AML-193 (cell line): ENCODE results near the gene MYO18A.
"Not testable (repeated sequence)": the region's sequence is repeated elsewhere in the genome, so short reads cannot be mapped to it uniquely, and the experiment has no call there.

ENCODE experiments used
- DNase-seq, 2 experiments: peaks; one replicate each; lab custom pipeline; 2025; lab: John Stamatoyannopoulos, UW

The MYO18A gene

GRCh38 chr17:29103341-29103740 lies 76.9 kb downstream of the MYO18A start:
- DNase-seq = no peak

- no peak for DNase-seq
Observed at GRCh38 chr17:29102741-29103181, 77.4 kb downstream of the MYO18A start.

- no peak for DNase-seq
Observed at GRCh38 chr17:29102046-29102445, 78.2 kb downstream of the MYO18A start.

- DNase-seq = no peak
Observed at GRCh38 chr17:29100296-29100695, 79.9 kb downstream of the MYO18A start.

- DNase-seq = no peak
Observed at GRCh38 chr17:29099527-29099926, 80.7 kb downstream of the MYO18A start.

- no peak for DNase-seq
Observed at GRCh38 chr17:29096094-29096493, 84.1 kb downstream of the MYO18A start.

GRCh38 chr17:29095439-29095838 lies 84.8 kb downstream of the MYO18A start:
- DNase-seq = no peak

GRCh38 chr17:29094101-29094708 lies 86.0 kb downstream of the MYO18A start:
- DNase-seq = no peak

GRCh38 chr17:29093090-29093871 lies 86.9 kb downstream of the MYO18A start:
- no peak for DNase-seq

- no peak for DNase-seq
Observed at GRCh38 chr17:29091606-29092289, 88.5 kb downstream of the MYO18A start.

- no peak for DNase-seq
Observed at GRCh38 chr17:29090750-29091605, 89.2 kb downstream of the MYO18A start.

GRCh38 chr17:29090108-29090507 lies 90.1 kb downstream of the MYO18A start:
- DNase-seq = no peak

GRCh38 chr17:29089601-29090044 lies 90.6 kb downstream of the MYO18A start:
- DNase-seq = no peak

- DNase-seq = not testable (repeated sequence)
Observed at GRCh38 chr17:29088782-29089181, 91.4 kb downstream of the MYO18A start.

GRCh38 chr17:29086628-29087332 lies 93.4 kb downstream of the MYO18A start:
- DNase-seq = no peak

GRCh38 chr17:29085223-29085622 lies 95.0 kb downstream of the MYO18A start:
- no peak for DNase-seq

- no peak for DNase-seq
Observed at GRCh38 chr17:29084541-29085146, 95.6 kb downstream of the MYO18A start.

- no peak for DNase-seq
Observed at GRCh38 chr17:29080965-29081364, 99.2 kb downstream of the MYO18A start.

- no peak for DNase-seq
Observed at GRCh38 chr17:29080323-29080722, 99.9 kb downstream of the MYO18A start.

- no peak for DNase-seq
Observed at GRCh38 chr17:29079887-29080286, 100.3 kb downstream of the MYO18A start.

GRCh38 chr17:29079433-29079832 lies 100.8 kb downstream of the MYO18A start:
- DNase-seq = no peak
